Measurements from ENCODE around the gene PTGS1. TPM values are rescaled to one million over a fixed set of nuclear protein-coding genes. Genes with fewer than 3 reads are reported as not detected.

PTGS1 gene
- total RNA-seq, 4 donors from 2014 or later = 15.8 to 154 (median 46.4) TPM

GRCh38 chr9:122346478-122347347 is 24.1 kb upstream of the PTGS1 start:
- Histone ChIP-seq H3K4me1 (peaks cover 0 to 20% (median 4%) of the 10 kb centered on the region in 3 donors), H3K27me3 (no peaks in the 10 kb centered on the region), H3K4me3 (peak overlapping the region; percentile 39 to 61), H3K36me3 (no peaks in the 10 kb centered on the region), H3K9me3 (no peaks in the 10 kb centered on the region), H3K27ac (peak overlapping the region; percentile 1 to 88 (median 82))
- TF ChIP-seq CTCF (IDR thresholded peaks at IDR 0.05) (peak in 3 of 4 experiments; percentile 21 to 25 (median 21)), POLR2A (IDR thresholded peaks at IDR 0.05) (no peak), EP300 (IDR thresholded peaks at IDR 0.05) (no peak), POLR2AphosphoS5 (IDR thresholded peaks at IDR 0.05) (no peak)
- 7% methylated on average over 10 of the region's 90 CpGs; no CpG with 5 or more reads in 1 of the 2 donors for WGBS, 2 donors (ENCODE audit: low coverage in 1 of 2)
- peak; percentile 76 for ATAC-seq

GRCh38 chr9:122347348-122348287 is 23.2 kb upstream of the PTGS1 start:
- 26 to 90% methylated on average over 2 to 7 of the region's 16 CpGs for WGBS, 2 donors (ENCODE audit: low coverage in 1 of 2)
- ATAC-seq = peak; percentile 10
- H3K4me1 ChIP-seq = peaks cover 0 to 20% (median 4%) of the 10 kb centered on the region in 3 donors
- no peaks in the 10 kb centered on the region for H3K27me3 ChIP-seq
- TF ChIP-seq CTCF (IDR thresholded peaks at IDR 0.05) (no peak), POLR2AphosphoS5 (IDR thresholded peaks at IDR 0.05) (no peak), POLR2A (IDR thresholded peaks at IDR 0.05) (no peak), EP300 (IDR thresholded peaks at IDR 0.05) (no peak)
- no peaks in the 10 kb centered on the region for H3K36me3 ChIP-seq
- no peaks in the 10 kb centered on the region for H3K9me3 ChIP-seq
- H3K4me3 ChIP-seq = peak overlapping the region; percentile 39 to 61
- peak overlapping the region; percentile 1 to 88 (median 82) for H3K27ac ChIP-seq

DNA sequence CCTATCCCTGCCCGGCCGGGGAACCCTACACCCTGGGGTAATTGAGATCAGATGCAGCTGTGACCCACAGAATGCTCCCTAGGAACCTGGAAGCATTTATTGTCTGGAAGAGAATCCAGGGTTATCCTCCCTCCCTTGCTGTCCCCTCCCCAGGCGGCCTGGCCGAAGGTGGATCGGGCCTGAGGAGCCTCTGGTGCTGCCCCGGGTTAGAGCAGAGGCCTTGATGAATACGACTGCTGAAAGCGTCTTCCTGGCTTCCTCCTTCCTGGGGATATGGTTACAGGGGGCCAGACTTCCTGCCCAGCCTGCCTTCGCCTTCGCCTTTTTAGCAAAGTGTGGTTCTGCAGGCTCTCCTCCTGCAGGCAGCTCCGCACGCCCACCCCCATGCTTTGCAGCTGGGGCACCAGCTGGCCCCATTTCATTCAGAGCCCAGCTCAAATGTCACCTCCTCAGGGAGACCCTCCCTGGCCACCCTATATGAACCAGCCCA is 22.5 kb upstream of the PTGS1 start:
- TF ChIP-seq EP300 (IDR thresholded peaks at IDR 0.05) (no peak), POLR2A (IDR thresholded peaks at IDR 0.05) (no peak), CTCF (IDR thresholded peaks at IDR 0.05) (no peak), POLR2AphosphoS5 (IDR thresholded peaks at IDR 0.05) (no peak)
- no peak overlapping the region for H3K4me3 ChIP-seq
- H3K4me1 ChIP-seq = peaks cover 0 to 20% (median 4%) of the 10 kb centered on the region in 3 donors
- no peaks in the 10 kb centered on the region for H3K9me3 ChIP-seq
- H3K27me3 ChIP-seq = no peaks in the 10 kb centered on the region
- WGBS, 2 donors (ENCODE audit: low coverage in 1 of 2) = 83 to 84% methylated on average over 4 of the region's 12 CpGs
- peak overlapping the region in 3 of 4 donors; percentile 80 to 88 (median 83) for H3K27ac ChIP-seq
- no peaks in the 10 kb centered on the region for H3K36me3 ChIP-seq
- ATAC-seq = no peak

DNA sequence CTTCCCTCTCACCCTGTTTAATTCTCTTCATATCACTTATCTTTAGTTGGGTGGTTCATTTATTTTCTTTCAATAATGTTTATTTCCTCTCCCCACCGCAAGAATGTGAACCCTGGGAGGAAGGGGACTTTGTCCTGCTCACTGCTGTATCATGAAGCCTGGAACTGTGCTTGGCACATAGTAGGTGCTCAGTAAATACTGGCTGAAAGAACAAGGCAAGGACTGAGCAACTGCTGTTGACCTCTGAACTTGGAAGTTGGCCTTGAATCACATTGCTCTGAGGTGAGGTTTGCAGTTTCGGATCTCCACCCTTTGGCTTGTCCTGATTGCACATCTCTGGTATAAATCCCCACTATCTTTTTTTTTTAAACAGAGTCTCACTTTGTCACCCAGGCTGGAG is 22.0 kb upstream of the PTGS1 start:
- ATAC-seq = no peak
- Histone ChIP-seq H3K4me1 (peaks cover 0 to 20% (median 4%) of the 10 kb centered on the region in 3 donors), H3K36me3 (no peaks in the 10 kb centered on the region), H3K27ac (no peak overlapping the region), H3K9me3 (no peaks in the 10 kb centered on the region), H3K27me3 (no peaks in the 10 kb centered on the region), H3K4me3 (no peak overlapping the region)
- TF ChIP-seq POLR2A (IDR thresholded peaks at IDR 0.05) (no peak), POLR2AphosphoS5 (IDR thresholded peaks at IDR 0.05) (no peak), EP300 (IDR thresholded peaks at IDR 0.05) (no peak), CTCF (IDR thresholded peaks at IDR 0.05) (no peak)
- WGBS, 2 donors (ENCODE audit: low coverage in 1 of 2) = 76% methylated on average over 2 of the region's 2 CpGs; no CpG with 5 or more reads in 1 of the 2 donors

Measured in gastroesophageal sphincter (tissue), 4 donors.